ENCODE measurements around the gene PRR19. TPM values are rescaled to one million over a fixed set of nuclear protein-coding genes. Genes with fewer than 3 reads are reported as not detected.

PRR19 gene
- polyA plus RNA-seq, 3 donors, result 0.35 to 0.51 (median 0.38) TPM

DNA sequence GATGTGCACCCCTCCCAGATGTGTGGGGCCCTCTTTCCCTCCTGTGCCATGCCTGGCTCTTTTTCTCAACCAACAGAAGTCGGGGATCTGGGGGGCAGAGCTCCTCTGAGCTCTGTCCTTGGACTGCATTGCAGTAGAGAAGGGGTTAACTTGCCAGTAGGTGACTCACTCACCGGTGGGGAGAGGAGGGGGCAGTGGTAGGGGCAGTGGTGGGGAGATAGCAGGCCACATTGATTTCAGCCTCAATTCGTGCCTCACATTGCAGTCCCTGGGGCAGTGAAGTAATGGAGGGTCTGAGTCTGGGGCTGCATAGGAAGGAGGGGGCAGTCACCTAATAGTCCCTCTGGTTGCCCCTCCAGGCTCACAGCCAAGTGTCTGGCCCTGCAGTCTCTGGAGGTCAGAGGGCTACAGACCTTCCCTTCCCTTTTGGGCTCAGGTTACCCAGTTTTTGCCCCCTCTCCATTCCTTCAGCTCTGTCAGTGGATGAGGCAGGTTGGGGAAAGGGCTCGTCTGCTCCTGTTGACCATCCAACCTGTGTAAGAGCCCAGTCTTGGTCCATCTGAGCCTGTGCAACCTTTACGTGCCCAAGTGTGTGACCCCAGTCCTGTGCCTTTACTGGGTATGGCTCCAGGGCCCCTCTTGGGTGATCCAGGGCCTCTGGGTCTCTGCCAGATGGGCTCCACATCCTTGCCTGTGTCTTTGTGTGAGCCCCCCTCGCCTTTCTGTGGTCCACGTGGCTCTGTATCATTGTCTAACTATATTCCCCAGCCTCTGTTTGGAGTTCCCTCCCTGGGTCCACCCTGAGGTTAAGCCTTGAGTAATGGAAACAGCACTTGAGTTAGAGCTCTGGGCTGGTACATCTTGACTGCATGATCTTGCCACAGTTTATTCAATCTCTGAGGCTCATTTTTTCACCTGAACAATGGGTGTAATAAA is 19.8 kb upstream of the PRR19 start:
- Histone ChIP-seq H3K79me2 (ENCODE audit: insufficient read depth, low read length) (peaks cover 69% of the 10 kb centered on the region), H2AFZ (ENCODE audit: insufficient read depth, low read depth, low read length, poor library complexity, severe bottlenecking) (no peak overlapping the region), H4K20me1 (ENCODE audit: insufficient read depth, low read length) (peaks cover 60% of the 10 kb centered on the region), H3K9ac (ENCODE audit: insufficient read depth, low read length, poor library complexity, severe bottlenecking) (no peak overlapping the region), H3K27me3 (ENCODE audit: control insufficient read depth in 2 of 2, insufficient read depth in 2 of 2, low read length in 2 of 2) (no peaks in the 10 kb centered on the region), H3K4me2 (replicated peaks; ENCODE audit: extremely low read depth, low read length, poor library complexity, severe bottlenecking) (peak overlapping the region; percentile 79), H3K4me3 (replicated peaks in 1 of 3; ENCODE audit: low read depth in 2 of 3, low read length in 3 of 3) (peak overlapping the region in 1 of 3 experiments; percentile 76), H3K36me3 (replicated peaks in 1 of 2; ENCODE audit: control insufficient read depth in 1 of 2, insufficient read depth in 2 of 2, low read length in 2 of 2) (peaks cover 5 to 9% of the 10 kb centered on the region in 2 donors), H3K27ac (ENCODE audit: low read depth in 1 of 2, low read length in 2 of 2) (peak overlapping the region in 1 of 2 donors; percentile 89), H3K4me1 (ENCODE audit: control insufficient read depth in 1 of 2, insufficient read depth in 2 of 2, low read length in 2 of 2) (peaks cover 61 to 83% of the 10 kb centered on the region in 2 donors), H3K9me3 (replicated peaks in 1 of 2; ENCODE audit: control insufficient read depth in 1 of 2, insufficient read depth in 1 of 2, low read length in 2 of 2) (no peaks in the 10 kb centered on the region)
- 36% methylated on average over 6 of the region's 7 CpGs for WGBS (ENCODE audit: insufficient coverage)
- peak in 1 of 3 donors; percentile 14 for DNase-seq
- peaks cover 0 to 3% (median 2%) of the 10 kb centered on the region in 3 donors for H3K27me3 Mint-ChIP-seq (ENCODE audit: low read depth in 3 of 3)
- TF ChIP-seq, protein P1, sequence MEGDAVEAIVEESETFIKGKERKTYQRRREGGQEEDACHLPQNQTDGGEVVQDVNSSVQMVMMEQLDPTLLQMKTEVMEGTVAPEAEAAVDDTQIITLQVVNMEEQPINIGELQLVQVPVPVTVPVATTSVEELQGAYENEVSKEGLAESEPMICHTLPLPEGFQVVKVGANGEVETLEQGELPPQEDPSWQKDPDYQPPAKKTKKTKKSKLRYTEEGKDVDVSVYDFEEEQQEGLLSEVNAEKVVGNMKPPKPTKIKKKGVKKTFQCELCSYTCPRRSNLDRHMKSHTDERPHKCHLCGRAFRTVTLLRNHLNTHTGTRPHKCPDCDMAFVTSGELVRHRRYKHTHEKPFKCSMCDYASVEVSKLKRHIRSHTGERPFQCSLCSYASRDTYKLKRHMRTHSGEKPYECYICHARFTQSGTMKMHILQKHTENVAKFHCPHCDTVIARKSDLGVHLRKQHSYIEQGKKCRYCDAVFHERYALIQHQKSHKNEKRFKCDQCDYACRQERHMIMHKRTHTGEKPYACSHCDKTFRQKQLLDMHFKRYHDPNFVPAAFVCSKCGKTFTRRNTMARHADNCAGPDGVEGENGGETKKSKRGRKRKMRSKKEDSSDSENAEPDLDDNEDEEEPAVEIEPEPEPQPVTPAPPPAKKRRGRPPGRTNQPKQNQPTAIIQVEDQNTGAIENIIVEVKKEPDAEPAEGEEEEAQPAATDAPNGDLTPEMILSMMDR (IDR thresholded peaks at IDR 0.05), result no peak
- H3K36me3 Mint-ChIP-seq, result peaks cover 11 to 16% of the 10 kb centered on the region in 2 donors
- peak overlapping the region in 5 of 7 donors; percentile 19 to 90 (median 45) for H3K27ac Mint-ChIP-seq
- peak overlapping the region; percentile 53 to 64 for H3K4me3 Mint-ChIP-seq
- no peaks in the 10 kb centered on the region for H3K9me3 Mint-ChIP-seq
- intact Hi-C loops (cut with micrococcal nuclease), result loop anchor here (2.0 to 10.0 kb wide), 6 partner anchors 13 to 150 kb away; partner anchors contain the start of genes CIC (in 2 of the 2), GSK3A (in 2 of the 2) and POU2F2 (in 2 of the 2)
- H3K4me1 Mint-ChIP-seq, result peaks cover 43% of the 10 kb centered on the region

GRCh38 chr19:42282819-42283187 is 19.1 kb upstream of the PRR19 start:
- H3K9ac ChIP-seq (ENCODE audit: insufficient read depth, low read length, poor library complexity, severe bottlenecking), result no peak overlapping the region
- peak overlapping the region in 1 of 3 experiments; percentile 76 for H3K4me3 ChIP-seq (replicated peaks in 1 of 3; ENCODE audit: low read depth in 2 of 3, low read length in 3 of 3)
- no peaks in the 10 kb centered on the region for H3K9me3 ChIP-seq (replicated peaks in 1 of 2; ENCODE audit: control insufficient read depth in 1 of 2, insufficient read depth in 1 of 2, low read length in 2 of 2)
- H3K27me3 Mint-ChIP-seq (ENCODE audit: low read depth in 3 of 3), result peaks cover 0 to 5% (median 2%) of the 10 kb centered on the region in 3 donors
- no peak for DNase-seq
- WGBS (ENCODE audit: insufficient coverage), result 45% methylated on average over 3 of the region's 4 CpGs
- H3K4me1 ChIP-seq (ENCODE audit: control insufficient read depth in 1 of 2, insufficient read depth in 2 of 2, low read length in 2 of 2), result peaks cover 61 to 85% of the 10 kb centered on the region in 2 donors
- H3K4me1 Mint-ChIP-seq, result peaks cover 48% of the 10 kb centered on the region
- H4K20me1 ChIP-seq (ENCODE audit: insufficient read depth, low read length), result peaks cover 62% of the 10 kb centered on the region
- peak overlapping the region; percentile 75 for H3K4me2 ChIP-seq (replicated peaks; ENCODE audit: extremely low read depth, low read length, poor library complexity, severe bottlenecking)
- no peak overlapping the region for H3K4me3 Mint-ChIP-seq
- H3K9me3 Mint-ChIP-seq, result no peaks in the 10 kb centered on the region
- H3K27ac ChIP-seq (ENCODE audit: low read depth in 1 of 2, low read length in 2 of 2), result peak overlapping the region in 1 of 2 donors; percentile 89
- H3K79me2 ChIP-seq (ENCODE audit: insufficient read depth, low read length), result peaks cover 64% of the 10 kb centered on the region
- H3K27me3 ChIP-seq (ENCODE audit: control insufficient read depth in 2 of 2, insufficient read depth in 2 of 2, low read length in 2 of 2), result no peaks in the 10 kb centered on the region
- peaks cover 8 to 11% of the 10 kb centered on the region in 2 donors for H3K36me3 ChIP-seq (replicated peaks in 1 of 2; ENCODE audit: control insufficient read depth in 1 of 2, insufficient read depth in 2 of 2, low read length in 2 of 2)
- TF ChIP-seq, protein P1 (IDR thresholded peaks at IDR 0.05), result no peak
- intact Hi-C loops (cut with micrococcal nuclease), result loop anchor here (2.0 to 10.0 kb wide), 6 partner anchors 14 to 151 kb away; partner anchors contain the start of genes CIC (in 2 of the 2), GSK3A (in 2 of the 2) and POU2F2 (in 2 of the 2)
- H2AFZ ChIP-seq (ENCODE audit: insufficient read depth, low read depth, low read length, poor library complexity, severe bottlenecking), result no peak overlapping the region
- H3K36me3 Mint-ChIP-seq, result peaks cover 15 to 18% of the 10 kb centered on the region in 2 donors
- H3K27ac Mint-ChIP-seq, result peak overlapping the region in 3 of 7 donors; percentile 45 to 90 (median 54)
